HCEC 1CT (cell line): ENCODE data around the gene MLLT11.

Source experiments
- DNase-seq: peaks from one replicate; pipeline ENCODE4 v3.0.0-alpha.2; 2017

MLLT11 gene

DNA sequence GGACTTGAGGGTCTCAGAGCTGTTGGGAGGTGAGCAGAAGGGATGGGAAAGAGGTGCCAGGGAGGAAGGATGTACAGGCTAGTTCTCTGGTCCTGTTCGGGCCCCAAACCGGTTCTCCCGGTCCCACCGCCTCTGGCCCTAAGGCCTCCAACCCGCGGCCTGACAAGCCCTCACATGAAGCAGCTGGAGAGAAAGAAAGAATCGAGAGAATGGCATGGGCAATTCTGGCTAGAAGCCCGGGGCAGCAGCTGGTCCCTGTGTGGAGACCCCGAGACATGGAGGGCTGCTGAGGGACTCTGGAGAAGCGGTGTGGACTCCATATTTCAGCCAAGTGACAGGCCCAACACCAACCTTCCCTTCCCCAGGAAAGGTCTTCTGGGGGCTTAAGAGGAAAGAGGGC lies 1.5 kb upstream of the MLLT11 start:
- peak; percentile 19 for DNase-seq

DNA sequence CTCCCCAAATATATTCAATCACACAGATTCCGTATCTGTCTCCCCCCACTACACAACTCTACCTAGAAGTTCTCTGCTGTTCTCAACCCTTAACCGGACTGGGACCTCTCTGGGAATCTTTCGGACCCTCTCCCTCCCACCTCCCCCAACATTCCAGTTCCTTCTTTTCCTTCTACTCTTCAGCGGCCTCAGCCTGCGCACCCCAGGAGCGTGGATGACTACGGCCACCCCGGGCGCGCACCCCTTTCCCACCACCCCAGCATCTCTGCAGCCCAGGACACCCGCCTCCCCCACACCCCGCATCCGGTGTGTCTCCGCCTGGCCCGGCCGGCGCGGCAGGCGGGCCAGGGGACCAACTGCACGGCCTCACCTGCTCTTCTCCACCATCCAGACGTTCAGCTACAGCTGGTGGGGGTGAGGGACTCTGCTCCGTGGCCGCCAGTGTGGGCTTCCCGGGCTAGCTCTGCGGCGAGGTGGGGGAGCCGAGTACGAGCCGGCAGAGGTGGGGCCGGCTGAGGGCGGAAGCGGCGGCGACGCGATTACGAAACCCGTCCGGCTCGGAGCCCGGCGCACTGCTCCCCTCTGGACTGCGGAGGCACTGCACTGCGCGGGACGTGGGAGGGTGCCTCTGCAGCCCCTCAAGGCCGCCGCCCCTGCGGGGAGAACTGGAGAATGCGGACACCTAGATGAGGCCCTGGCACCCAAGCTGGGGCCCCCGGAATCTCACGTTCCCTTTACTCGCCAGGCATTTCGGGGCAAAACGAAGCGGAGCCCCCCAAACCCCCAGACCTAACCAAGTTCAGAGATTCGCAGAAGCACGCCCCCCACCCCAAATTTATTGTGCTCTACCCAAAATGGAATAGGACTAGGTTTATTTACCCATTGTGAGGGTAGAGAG lies 839 bp upstream of the MLLT11 start, which contains the start of gene CDC42SE1:
Gene CDC42SE1 (minus strand): TSS at position 514 of the 898 bp plus-strand sequence. CDS start 3,892 bp downstream, outside the sequence.
- peak; percentile 77 for DNase-seq

DNA sequence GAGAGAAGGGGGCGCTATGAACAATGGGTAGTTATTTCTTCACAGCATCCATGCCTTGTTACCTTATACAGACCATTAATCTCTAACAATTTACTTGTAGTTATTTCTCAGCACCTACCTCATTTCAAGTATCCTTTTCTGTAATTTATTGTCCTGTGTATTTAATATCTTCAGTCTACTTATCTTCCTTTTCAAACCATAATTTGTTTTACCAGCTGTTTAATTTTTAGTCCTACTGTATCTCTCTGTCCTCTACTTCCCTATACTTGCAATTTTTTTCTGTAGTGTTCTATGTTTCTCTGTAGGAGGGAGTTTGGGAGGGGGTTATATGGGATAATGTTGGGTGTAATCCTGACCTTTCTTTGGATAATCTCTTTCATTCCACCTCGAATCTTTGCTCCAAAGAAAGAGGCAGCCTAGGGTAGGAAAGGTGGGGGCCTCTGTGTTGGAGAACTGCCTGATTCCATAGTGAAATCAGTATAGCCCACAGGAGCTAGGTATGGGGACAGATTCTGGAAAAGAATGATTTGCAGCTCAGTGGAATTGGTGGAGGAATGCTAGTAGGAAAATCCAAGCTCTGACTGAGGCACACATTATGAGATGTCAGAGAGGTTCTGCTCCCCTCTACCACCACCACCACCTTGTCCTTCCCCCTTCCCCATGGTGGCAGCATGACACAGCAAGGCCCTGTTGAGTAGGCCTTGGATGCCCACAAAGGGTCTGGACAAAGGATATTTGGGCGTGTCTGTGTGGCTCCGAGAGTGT lies 642 bp downstream of the MLLT11 start:
- DNase-seq: no peak

DNA sequence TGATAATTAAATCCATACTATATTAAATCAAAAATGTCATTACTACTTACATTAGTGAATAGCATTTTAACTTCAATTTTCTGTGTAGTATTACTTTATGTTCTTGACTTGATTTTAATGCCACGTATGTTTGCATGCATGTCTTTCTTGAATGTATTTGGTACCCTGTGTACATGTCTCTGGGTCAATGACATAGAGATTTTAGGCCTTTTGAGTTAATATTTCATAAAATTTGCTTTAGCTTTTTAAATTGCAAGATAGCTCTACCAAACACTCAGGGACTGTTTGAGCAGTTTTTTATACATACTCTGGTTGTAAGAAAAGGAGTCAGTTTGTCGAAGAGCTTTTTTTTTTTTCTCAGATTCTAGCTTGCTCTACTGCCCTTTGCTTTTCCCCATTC lies 1.5 kb downstream of the MLLT11 start:
- DNase-seq: no peak

DNA sequence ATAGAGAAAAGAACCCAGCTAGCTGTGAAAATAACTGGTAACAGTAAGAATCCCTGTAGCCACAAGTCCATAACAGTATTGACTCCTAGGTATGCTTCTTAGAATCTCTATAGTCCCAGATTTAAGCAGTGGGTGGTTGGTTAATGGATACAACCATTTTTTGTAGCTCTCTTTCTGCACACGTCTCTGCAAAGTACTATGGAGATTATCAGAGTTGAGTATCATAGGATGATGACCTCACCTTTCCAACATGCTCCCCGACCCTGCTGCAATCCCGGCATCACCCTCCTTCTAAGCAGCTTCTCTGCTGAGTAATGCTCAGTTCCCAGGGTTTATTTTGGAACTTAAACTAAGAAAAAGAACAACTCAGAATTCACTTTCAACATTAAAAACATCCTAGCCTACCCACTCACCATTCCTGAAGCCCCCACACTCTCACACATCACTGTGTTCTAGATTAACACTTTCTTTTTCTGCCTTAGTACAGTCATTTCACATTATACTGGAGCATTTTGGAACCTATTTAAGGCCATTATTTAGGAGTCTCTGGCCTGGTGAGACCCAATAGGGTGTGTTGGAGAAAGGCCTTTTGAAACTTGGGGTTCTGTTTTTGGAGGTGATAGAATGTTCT lies 2.7 kb downstream of the MLLT11 start:
- DNase-seq: peak; percentile 82

DNA sequence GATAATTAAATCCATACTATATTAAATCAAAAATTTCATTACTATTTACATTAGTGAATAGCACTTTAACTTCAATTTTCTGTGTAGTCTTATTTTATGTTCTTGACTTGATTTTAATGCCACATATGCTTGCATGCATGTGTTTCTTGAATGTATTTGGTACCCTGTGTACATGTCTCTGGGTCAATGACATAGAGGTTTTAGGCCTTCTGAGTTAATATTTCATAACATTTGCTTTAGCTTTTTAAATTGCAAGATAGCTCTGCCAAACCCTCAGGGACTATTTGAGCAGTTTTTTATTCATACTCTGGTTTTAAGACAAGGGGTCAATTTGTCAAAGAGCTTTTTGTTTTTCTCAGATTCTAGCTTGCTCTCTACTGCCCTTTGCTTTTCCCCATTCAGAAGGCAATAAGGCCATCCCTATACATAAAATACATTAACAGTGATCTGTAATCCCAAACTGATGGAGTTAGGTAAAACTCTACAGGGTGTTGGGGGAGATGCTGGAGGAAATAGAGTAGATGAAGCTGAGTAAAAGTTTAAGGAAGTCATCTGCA lies 5.0 kb downstream of the MLLT11 start:
- DNase-seq: no peak

DNA sequence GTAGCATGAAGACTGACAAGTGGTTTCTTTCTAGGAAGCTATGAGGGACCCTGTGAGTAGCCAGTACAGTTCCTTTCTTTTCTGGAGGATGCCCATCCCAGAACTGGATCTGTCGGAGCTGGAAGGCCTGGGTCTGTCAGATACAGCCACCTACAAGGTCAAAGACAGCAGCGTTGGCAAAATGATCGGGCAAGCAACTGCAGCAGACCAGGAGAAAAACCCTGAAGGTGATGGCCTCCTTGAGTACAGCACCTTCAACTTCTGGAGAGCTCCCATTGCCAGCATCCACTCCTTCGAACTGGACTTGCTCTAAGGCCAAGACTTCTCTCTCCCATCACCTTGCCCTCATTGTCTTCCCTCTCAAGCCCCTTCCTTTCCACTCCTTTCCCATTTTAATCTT lies 7.0 kb downstream of the MLLT11 start:
- DNase-seq: no peak

DNA sequence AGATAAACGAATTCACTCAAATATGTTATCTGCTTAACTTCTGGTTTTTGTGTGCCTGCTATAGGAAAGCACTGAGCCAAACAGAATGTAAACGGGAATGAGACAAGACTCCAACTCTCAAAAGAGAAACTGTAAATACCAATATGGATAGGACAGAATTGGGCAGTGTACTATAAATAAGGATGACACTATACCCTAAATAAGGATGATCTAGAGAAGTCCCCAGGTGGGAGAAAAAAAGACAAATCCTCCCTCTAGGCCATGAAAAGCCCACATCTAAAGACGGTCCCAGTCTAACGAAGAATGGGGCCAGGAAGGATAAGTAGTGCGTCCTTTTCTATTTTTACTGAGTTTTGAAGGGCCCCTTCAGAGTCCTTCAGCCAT lies 8.9 kb downstream of the MLLT11 start:
- no peak for DNase-seq

DNA sequence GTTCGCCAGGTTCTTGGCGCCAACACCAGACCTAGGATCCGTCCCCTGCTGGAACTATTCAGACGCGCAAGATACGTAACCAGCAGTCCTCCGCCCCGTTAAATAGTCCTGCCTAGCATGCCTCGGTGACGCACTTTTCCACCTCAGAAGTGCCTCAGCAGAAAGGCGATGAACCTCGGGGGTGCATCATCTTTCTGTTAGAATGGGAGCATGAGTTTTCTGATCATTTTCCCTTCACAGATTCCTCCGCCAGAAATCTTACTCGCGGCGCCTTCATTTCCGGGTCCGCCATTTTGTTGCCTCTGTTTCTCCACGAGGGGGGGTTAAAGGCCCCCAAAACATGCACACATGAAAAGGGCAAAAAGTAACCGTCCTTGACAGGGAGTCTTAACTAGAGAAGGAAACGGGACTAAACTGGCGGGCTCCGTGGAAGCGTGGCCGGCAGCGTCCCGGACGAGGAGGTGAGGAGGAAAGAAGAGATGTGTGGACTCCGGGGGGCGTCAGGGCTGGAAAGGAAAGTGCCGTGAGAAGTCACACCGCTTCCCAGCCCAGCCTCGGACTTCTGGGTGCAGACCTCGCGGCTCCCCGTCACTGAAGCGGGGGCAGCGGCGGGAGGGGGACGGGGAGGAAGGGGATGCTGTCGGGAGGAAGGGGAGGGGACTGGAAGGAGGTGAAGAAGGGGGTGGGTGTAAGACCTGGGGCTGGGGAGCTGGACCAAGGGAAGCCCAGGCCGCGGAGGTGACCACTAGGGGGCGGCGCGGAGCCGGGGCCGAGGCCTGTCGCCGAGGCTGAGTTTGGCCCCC lies 10.5 kb downstream of the MLLT11 start, which contains the start of gene GABPB2:
Gene GABPB2 (plus strand): TSS at position 288 of the 803 bp plus-strand sequence. CDS start 17,429 bp downstream, outside the sequence.
- peak; percentile 96 for DNase-seq

DNA sequence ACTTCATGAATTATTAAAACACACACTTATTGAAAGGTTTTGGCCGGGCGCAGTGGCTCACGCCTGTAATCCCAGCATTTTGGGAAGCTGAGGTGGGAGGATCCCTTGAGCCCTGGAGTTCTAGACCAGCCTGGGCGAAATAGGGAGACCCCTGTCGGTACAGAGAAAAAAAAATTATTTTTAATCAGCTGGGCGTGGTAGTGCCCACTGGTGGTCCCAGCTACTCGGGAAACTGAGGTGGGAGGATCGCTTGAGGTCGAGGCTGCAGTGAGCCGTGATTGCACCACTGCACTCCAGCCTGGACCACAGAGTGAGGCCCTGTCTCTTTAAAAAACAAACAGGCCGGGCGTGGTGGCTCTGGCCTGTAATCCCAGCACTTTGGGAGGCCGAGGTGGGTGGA lies 12.0 kb downstream of the MLLT11 start:
- DNase-seq: no peak

DNA sequence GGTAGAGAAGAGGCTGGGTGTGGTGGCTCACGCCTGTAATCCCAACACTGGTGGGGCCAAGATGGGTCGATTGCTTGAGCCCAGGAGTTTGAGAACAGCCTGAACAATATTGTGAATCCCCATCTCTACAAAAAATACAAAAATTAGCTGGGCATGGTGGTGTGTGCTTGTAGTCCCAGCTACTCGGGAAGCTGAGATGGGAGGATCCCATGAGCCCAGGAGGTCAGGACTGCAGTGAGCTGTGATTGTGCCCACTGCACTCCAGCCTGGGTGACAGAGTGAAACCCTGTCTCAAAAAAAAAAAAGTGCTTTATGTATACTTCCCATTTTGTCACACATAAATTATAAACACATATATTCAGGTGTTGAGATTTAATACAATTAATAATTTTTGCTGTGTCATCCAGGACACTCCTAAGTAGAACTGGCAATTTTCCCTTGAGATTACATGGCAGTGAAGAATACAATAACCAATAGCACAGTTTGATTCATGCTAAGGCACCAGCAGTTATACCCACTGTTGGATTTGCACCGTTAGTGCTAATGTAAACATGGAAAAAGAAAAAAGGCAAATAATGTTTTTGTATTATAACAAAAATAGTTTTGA lies 25.9 kb downstream of the MLLT11 start:
- DNase-seq: no peak

DNA sequence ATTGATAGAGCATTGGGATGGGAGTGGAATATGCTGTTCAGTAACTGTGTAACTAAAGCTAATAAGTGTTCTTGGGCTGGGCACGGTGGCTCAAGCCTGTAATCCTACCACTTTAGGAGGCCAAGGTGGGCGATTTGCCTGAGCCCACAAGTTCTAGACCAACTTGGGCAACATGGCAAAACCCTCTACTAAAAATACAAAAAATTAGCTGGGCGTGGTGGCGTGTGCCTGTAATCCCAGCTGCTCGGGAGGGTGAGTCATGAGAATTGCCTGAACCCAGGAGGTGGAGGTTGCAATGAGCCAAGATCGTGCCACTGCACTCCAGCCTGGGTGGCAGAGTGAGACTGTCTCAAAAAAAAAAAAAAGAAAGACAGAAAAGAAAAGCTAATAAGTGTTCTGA lies 37.2 kb downstream of the MLLT11 start:
- DNase-seq: peak; percentile 2

DNA sequence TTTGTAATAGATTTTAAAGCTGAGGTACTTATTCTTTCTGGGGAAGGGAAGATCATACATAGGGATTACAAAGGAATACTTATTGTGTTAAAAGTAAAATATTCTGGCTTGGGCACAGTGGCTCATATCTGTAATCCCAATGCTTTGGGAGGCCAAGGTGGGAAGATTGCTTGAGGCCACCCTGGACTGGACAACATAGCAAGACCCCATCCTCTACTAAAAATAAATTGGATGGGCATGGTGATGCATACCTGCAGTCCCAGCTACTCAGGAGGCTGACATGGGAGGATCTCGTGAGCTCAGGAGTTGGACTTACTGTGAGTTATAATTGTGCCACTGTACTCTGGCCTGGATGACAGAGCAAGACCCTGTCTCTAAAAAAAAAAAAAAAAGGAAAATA lies 37.9 kb downstream of the MLLT11 start:
- no peak for DNase-seq

DNA sequence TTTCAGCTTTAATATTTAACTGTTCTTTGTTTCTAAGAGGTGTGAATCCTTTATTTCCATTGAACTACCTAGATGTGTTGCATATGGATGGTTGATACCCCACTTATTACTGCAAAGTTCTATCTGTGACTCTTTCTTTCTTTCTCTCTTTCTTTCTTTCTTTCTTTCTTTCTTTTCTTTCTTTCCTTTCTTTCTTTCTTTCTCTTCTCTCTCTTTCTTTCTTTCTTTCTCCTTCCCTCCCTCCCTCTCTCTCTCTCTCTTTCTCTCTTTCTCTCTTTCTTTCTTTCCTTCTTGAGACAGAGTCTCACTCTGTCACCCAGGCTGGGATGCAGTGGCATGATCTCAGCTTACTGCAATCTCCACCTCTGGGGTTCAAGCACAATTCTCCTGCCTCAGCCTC lies 44.4 kb downstream of the MLLT11 start:
- DNase-seq: no peak

DNA sequence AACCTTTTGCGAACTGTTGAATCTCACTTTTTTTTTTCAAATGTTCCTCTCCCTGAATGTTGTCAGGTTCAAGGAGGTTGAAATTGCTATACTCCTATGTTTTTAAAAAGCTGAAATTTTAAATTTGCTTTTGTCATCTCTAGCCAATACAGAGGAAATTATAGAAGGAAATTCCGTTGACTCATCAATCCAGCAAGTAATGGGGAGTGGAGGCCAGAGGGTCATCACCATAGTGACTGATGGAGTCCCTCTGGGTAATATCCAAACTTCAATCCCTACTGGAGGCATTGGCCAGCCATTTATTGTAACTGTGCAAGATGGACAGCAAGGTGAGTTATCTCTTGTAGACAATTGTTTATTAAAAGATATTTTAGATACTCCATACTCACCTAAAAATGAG lies 46.7 kb downstream of the MLLT11 start:
- peak; percentile 73 for DNase-seq

DNA sequence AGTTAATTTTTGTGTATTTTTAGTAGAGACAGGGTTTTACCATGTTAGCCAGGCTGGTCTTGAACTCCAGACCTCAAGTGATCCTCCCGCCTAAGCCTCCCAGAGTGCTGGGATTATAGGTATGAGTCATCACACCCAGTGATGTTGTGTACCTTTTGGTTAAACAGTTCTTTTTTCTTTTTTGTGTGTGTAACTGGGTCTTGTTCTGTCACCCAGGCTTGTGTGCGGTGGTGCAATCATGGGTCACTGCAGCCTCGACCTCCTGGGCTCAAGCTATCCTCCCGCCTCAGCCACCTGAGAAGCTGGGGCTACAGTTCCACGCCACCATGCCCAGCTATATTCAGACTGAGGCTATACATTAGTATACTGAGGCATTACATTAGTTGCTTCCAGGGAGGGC lies 48.1 kb downstream of the MLLT11 start:
- DNase-seq: no peak

DNA sequence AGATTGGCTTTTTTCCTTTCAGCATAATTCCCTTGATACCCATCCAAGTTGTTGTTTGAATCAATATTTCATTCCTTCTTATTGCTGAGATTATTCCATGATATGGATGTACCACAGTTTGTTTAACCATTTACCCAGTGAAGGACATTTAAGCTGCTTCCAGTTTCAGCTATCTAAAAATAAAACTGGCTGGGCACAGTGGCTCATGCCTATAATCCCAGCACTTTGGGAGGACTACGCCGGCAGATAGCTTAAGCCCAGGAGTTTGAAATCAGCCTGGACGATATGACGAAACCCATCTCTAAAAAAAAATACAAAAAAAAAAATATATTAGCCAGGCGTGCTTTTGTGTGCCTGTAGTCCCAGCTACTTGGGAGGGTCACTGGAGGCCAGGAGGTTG lies 53.7 kb downstream of the MLLT11 start:
- no peak for DNase-seq
